Right atrium auricular region (tissue), 2 donors: ENCODE results near the gene TIAM1. TPM values are rescaled to one million over a fixed set of nuclear protein-coding genes. Genes with fewer than 3 reads are reported as not detected.
A peak's percentile ranks its signal among the peaks of the same experiment; 100 is the strongest.

ENCODE experiments used
- DNase-seq: peaks from one replicate; pipeline ENCODE4 v3.0.0-alpha.2; 2019; ENCODE audit warnings: low spot score
- H3K27ac ChIP-seq, 2 donors: fragments of 200-600 bp; sonication (generic); 1 replicate in 1 of 2; 2 replicates in 1 of 2; pipeline ENCODE4 v1.5.1; 2016 to 2019
- H3K27me3 ChIP-seq, 2 donors: fragments of 200-600 bp; sonication (generic); one replicate each; pipeline versions ENCODE4 v1.5.1 to v1.6.0; 2017 to 2019
- H3K36me3 ChIP-seq: fragments of 200-600 bp; sonication (generic); one replicate; pipeline ENCODE4 v1.5.1; 2016
- H3K4me1 ChIP-seq, 2 donors: fragments of 200-600 bp; sonication (generic); one replicate each; pipeline versions ENCODE4 v1.5.1 to v1.6.0; 2017 to 2019
- H3K4me3 ChIP-seq, 2 donors: fragments of 200-600 bp; sonication (generic); 1 replicate in 1 of 2; 2 replicates in 1 of 2; pipeline ENCODE4 v1.5.1; 2017 to 2019; ENCODE audit warnings: mild to moderate bottlenecking in 1 of 2, moderate library complexity in 1 of 2
- H3K9me3 ChIP-seq, 2 donors: fragments of 200-600 bp; sonication (generic); one replicate each; pipeline ENCODE4 v1.5.1; 2019
- total RNA-seq, 2 donors: library from RNA; depleted of rRNA; stranded (reverse); fragments of >200 nt; gene quantifications; one replicate each; pipeline ENCODE4 v1.1.0, GENCODE V29; 2016
- TF ChIP-seq, protein P1 (sequence below), 2 donors: fragments of 200-600 bp; sonication (generic); IDR thresholded peaks; one replicate each; pipeline ENCODE4 v1.5.1; 2019; ENCODE audit warnings: antibody characterized with exemption in 2 of 2

The TIAM1 gene
- total RNA-seq, 2 donors from 2014 or later: 2.5 to 4.1 TPM

GRCh38 chr21:31352836-31353235 lies 8.8 kb upstream of the TIAM1 start:
- DNase-seq: no peak
- no peaks in the 10 kb centered on the region for H3K4me1 ChIP-seq
- H3K9me3 ChIP-seq: no peaks in the 10 kb centered on the region
- H3K36me3 ChIP-seq: no peaks in the 10 kb centered on the region
- TF ChIP-seq, protein P1, sequence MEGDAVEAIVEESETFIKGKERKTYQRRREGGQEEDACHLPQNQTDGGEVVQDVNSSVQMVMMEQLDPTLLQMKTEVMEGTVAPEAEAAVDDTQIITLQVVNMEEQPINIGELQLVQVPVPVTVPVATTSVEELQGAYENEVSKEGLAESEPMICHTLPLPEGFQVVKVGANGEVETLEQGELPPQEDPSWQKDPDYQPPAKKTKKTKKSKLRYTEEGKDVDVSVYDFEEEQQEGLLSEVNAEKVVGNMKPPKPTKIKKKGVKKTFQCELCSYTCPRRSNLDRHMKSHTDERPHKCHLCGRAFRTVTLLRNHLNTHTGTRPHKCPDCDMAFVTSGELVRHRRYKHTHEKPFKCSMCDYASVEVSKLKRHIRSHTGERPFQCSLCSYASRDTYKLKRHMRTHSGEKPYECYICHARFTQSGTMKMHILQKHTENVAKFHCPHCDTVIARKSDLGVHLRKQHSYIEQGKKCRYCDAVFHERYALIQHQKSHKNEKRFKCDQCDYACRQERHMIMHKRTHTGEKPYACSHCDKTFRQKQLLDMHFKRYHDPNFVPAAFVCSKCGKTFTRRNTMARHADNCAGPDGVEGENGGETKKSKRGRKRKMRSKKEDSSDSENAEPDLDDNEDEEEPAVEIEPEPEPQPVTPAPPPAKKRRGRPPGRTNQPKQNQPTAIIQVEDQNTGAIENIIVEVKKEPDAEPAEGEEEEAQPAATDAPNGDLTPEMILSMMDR (IDR thresholded peaks at IDR 0.05): no peak
- H3K27me3 ChIP-seq: no peaks in the 10 kb centered on the region
- H3K4me3 ChIP-seq: no peak overlapping the region
- H3K27ac ChIP-seq: no peak overlapping the region

DNA sequence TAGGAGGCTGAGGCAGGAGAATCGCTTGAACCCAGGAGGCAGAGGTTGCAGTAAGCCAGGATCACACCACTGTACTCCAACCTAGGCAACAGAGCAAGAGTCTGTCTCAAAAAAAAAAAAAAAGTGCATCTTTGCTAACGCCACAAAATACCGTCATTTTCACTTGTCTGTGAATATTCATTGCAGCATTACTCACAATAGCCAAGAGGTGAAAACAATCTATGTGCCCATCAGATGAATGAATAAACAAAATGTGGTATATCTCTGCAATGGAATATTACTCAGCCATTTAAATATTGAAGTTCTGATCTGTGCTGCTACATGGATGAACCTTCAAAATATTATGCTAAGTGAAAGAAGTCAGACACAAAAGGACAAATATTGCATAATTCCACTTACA lies 7.9 kb upstream of the TIAM1 start:
- Histone ChIP-seq H3K9me3 (no peaks in the 10 kb centered on the region), H3K27me3 (no peaks in the 10 kb centered on the region), H3K27ac (no peak overlapping the region), H3K4me1 (no peaks in the 10 kb centered on the region), H3K4me3 (no peak overlapping the region), H3K36me3 (no peaks in the 10 kb centered on the region)
- no peak for DNase-seq
- TF ChIP-seq, protein P1 (IDR thresholded peaks at IDR 0.05): no peak

- DNase-seq: no peak
- TF ChIP-seq, protein P1 (IDR thresholded peaks at IDR 0.05): no peak
- H3K4me1 ChIP-seq: no peaks in the 10 kb centered on the region
- H3K27ac ChIP-seq: no peak overlapping the region
- H3K27me3 ChIP-seq: no peaks in the 10 kb centered on the region
- no peaks in the 10 kb centered on the region for H3K36me3 ChIP-seq
- no peak overlapping the region for H3K4me3 ChIP-seq
- H3K9me3 ChIP-seq: no peaks in the 10 kb centered on the region
These were observed 7.4 kb upstream of the TIAM1 start for GRCh38 chr21:31351438-31351837.

GRCh38 chr21:31349208-31349607 lies 5.1 kb upstream of the TIAM1 start:
- H3K36me3 ChIP-seq: no peaks in the 10 kb centered on the region
- DNase-seq: no peak
- H3K4me3 ChIP-seq: no peak overlapping the region
- no peaks in the 10 kb centered on the region for H3K27me3 ChIP-seq
- H3K4me1 ChIP-seq: no peaks in the 10 kb centered on the region
- H3K9me3 ChIP-seq: no peaks in the 10 kb centered on the region
- no peak overlapping the region for H3K27ac ChIP-seq
- TF ChIP-seq, protein P1 (IDR thresholded peaks at IDR 0.05): no peak

- no peak overlapping the region for H3K4me3 ChIP-seq
- H3K9me3 ChIP-seq: no peaks in the 10 kb centered on the region
- no peaks in the 10 kb centered on the region for H3K27me3 ChIP-seq
- H3K4me1 ChIP-seq: peaks cover 0 to 7% of the 10 kb centered on the region in 2 donors
- no peak for DNase-seq
- H3K36me3 ChIP-seq: no peaks in the 10 kb centered on the region
- no peak overlapping the region for H3K27ac ChIP-seq
- TF ChIP-seq, protein P1 (IDR thresholded peaks at IDR 0.05): no peak
These were observed 4.1 kb upstream of the TIAM1 start for GRCh38 chr21:31348188-31348587.

DNA sequence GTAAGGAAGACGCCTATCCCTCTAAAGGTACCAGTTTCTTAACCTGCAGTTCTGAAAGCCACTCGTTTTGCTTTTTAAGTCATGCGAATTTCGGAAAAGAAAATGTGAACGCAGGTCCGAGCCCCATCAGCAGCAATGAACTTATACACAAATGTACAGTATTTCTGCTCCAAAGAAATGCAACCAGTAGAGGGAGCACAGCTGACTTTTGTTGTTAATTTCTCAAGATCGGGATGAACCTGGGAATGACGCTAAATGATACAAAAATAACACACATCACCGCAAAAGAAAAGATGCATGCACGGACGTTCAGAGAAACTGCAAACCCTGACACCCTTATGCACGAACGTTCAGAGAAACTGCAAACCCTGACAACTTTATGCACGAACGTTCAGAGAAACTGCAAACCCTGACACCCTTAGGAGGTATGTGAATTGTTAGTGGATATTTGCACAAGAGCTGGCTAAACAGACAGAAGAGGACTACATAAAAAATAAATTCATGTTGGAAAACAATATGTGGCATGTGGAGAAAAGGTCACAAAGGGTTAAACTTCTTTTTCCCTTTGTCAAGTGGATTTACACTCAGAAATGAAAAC lies 3.5 kb upstream of the TIAM1 start:
- no peak for DNase-seq
- TF ChIP-seq, protein P1 (IDR thresholded peaks at IDR 0.05): peak in 1 of 2 donors; percentile 54
- no peaks in the 10 kb centered on the region for H3K9me3 ChIP-seq
- peaks cover 0 to 7% of the 10 kb centered on the region in 2 donors for H3K4me1 ChIP-seq
- no peak overlapping the region for H3K4me3 ChIP-seq
- H3K36me3 ChIP-seq: no peaks in the 10 kb centered on the region
- no peaks in the 10 kb centered on the region for H3K27me3 ChIP-seq
- H3K27ac ChIP-seq: no peak overlapping the region
